Memory B cell (primary cell): Measurements from ENCODE around the gene NUP210L.
A peak's percentile ranks its signal among the peaks of the same experiment; 100 is the strongest.

Experiments
- ATAC-seq: fragments of 150-1000 bp; cut with Tn5 transposase; 2 replicates; pipeline ENCODE4 v1.10.0; 2021; ENCODE audit warnings: low read depth, mild to moderate bottlenecking, moderate library complexity
- DNase-seq, 2 donors: peaks; one replicate each; pipeline ENCODE4 v3.0.0; 2022; ENCODE audit warnings: low spot score in 2 of 2
- H3K27ac Mint-ChIP-seq: one replicate; pipeline ENCODE4 v1.8.0; 2022; ENCODE audit warnings: mild to moderate bottlenecking, moderate library complexity, mixed read lengths
- H3K27me3 Mint-ChIP-seq: one replicate; pipeline ENCODE4 v1.8.0; 2022; ENCODE audit warnings: mixed read lengths
- H3K36me3 Mint-ChIP-seq: one replicate; pipeline ENCODE4 v1.8.0; 2022; ENCODE audit warnings: mild to moderate bottlenecking, mixed read lengths
- H3K4me1 Mint-ChIP-seq: one replicate; pipeline ENCODE4 v1.8.0; 2022; ENCODE audit warnings: mixed read lengths
- H3K4me3 Mint-ChIP-seq: one replicate; pipeline ENCODE4 v1.8.0; 2022; ENCODE audit warnings: mild to moderate bottlenecking, moderate library complexity, mixed read lengths
- H3K9me3 Mint-ChIP-seq: one replicate; pipeline ENCODE4 v1.8.0; 2022; ENCODE audit warnings: mixed read lengths

NUP210L gene

DNA sequence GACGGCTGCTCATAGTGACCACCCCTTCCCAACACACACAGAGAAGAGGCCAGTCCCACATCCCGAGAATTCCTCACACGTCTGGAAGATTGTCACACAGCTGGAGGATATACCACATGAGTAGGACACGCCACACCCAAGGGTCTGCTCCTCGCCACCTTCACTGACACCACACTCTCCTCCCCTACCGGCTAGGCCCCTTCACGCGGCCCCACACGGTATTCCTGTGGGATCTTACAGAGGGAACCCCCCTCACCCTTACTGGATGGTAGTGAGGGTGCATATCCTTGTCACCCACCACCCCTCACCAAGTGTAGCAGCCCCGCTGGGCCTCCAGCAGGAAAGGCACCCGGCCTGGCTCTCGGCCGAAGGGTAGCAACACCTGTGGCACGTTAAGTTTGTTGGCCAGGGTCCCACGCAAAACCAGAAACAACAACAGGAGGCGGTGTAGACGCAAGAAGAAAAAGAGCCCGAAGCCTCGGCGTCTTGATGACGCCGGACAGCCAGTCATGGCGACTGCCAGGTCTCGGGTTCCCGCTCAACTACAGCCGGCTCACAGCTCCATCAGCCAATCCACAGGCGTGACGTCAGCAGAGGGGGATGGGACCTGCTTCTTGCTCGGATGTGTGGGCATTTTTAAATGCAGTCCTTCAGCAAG is at the start of gene NUP210L:
NUP210L (minus strand) TSS at position 540 of the 658 bp plus-strand sequence.
- no peak for ATAC-seq
- no peak for DNase-seq
- no peak within 1 kb of the TSS for H3K4me3 Mint-ChIP-seq
- H3K27ac Mint-ChIP-seq: peak within 1 kb of the TSS; percentile 83
- H3K4me1 Mint-ChIP-seq: peaks cover 24% of the 10 kb centered on the region
- H3K27me3 Mint-ChIP-seq: no peaks in the 10 kb centered on the region
- H3K36me3 Mint-ChIP-seq: peaks cover 20% of the 10 kb centered on the region
- H3K9me3 Mint-ChIP-seq: no peaks in the 10 kb centered on the region

DNA sequence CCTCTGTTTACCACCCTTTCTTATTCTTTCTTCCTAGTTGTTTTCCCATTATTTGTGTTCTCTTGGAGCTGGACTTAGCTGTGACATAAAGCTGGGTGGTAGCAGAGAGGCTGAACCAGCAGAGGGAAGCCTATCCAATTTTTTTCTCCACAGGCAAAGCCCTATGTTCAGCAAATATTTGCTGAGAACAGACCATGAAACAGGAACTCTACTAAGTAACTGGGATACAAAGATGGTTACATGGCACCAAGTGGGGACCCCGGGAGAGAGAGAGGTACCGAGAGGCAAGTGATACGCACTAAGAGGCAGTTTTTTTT is 44.6 kb upstream of the NUP210L start:
- DNase-seq: no peak
- no peaks in the 10 kb centered on the region for H3K9me3 Mint-ChIP-seq
- H3K4me1 Mint-ChIP-seq: no peaks in the 10 kb centered on the region
- H3K27ac Mint-ChIP-seq: no peak overlapping the region
- no peak overlapping the region for H3K4me3 Mint-ChIP-seq
- H3K27me3 Mint-ChIP-seq: peaks cover 2% of the 10 kb centered on the region
- no peak for ATAC-seq
- H3K36me3 Mint-ChIP-seq: no peaks in the 10 kb centered on the region

DNA sequence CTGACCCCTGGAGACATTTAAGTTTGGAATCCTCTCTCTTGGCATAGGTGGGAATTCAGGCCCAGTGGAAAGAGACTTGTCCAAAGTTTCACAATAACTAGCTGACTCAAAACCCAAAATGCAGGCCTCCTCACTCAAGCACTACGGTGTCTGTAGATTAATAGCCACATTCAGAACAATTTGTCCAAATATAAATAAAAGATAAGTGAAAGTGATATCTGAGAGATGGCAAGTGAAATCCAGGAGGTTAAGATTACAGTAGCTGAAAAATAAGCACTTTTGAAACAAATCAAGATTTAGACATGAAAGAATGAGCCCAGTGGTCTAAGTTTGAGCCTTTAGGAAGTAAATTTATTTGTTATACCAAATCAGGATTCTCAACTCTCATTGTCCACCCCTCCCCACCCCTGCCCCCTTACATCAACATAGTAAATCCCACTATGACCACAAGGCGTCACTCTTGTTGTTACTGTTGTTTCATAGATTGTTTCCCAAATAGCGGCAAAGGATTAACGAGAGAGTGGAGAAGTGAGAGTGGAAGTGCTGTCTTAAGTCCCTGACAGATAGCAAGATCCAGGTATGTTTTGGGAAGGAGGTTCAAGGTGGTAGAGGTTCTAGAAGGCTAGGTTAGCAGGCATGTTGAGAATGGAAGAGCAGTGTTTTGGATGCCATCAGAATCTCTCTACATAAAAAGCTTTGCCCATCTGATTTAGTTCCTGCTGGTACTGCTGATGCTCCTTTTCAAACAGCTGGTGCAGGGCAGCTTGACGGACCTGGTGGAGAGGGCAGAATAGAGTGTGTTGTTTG is 44.1 kb upstream of the NUP210L start:
- Mint-ChIP-seq H3K36me3 (no peaks in the 10 kb centered on the region), H3K9me3 (no peaks in the 10 kb centered on the region), H3K27me3 (peaks cover 5% of the 10 kb centered on the region), H3K4me3 (no peak overlapping the region), H3K4me1 (no peaks in the 10 kb centered on the region), H3K27ac (no peak overlapping the region)
- ATAC-seq (peak; percentile 84), DNase-seq (peak; percentile 26 to 47)

DNA sequence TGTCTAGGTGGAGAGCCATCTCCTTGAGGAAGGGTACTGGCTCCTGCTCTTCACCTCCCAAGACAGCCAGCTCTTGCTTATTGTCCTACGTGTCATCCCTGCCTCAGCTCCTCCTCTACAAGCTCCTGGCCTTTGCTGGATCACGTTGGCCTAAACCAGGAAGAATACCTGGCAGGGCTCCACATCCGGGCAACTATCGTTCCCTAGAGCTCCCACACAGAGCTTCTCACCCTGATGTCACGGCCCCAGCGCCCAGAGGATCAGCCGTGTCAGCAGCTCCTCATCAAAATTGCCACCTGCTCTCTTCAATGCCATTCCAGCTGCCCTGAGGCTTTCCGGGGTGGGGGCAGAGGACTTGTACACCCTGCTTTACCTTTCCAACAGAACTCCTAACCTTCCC is 38.9 kb upstream of the NUP210L start:
- H3K4me3 Mint-ChIP-seq: no peak overlapping the region
- no peaks in the 10 kb centered on the region for H3K4me1 Mint-ChIP-seq
- peaks cover 20% of the 10 kb centered on the region for H3K27me3 Mint-ChIP-seq
- no peaks in the 10 kb centered on the region for H3K36me3 Mint-ChIP-seq
- ATAC-seq: no peak
- H3K9me3 Mint-ChIP-seq: no peaks in the 10 kb centered on the region
- H3K27ac Mint-ChIP-seq: peak overlapping the region; percentile 14
- DNase-seq: no peak

DNA sequence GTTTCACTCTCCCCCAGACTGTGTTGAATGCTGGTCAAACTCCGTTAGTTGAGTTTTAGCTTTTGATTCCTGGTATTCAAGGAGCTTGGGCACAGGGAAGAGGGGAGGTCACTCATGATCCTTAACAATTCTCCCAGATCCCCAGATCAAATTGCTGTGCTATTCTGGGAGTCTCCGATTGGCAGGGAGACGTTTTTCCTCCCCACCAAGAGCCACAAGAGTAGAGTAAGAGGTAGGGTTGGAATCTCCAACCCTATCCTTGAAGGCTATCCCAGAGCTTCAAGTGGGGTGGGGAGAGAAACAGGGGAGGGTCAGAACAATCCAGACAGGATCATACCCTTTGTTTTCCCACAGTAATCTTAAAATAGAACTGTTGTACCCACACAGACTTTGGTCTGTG is 37.6 kb upstream of the NUP210L start:
- Mint-ChIP-seq H3K4me3 (no peak overlapping the region), H3K27ac (no peak overlapping the region), H3K36me3 (no peaks in the 10 kb centered on the region), H3K27me3 (peaks cover 24% of the 10 kb centered on the region), H3K4me1 (no peaks in the 10 kb centered on the region), H3K9me3 (no peaks in the 10 kb centered on the region)
- DNase-seq (no peak), ATAC-seq (no peak)

DNA sequence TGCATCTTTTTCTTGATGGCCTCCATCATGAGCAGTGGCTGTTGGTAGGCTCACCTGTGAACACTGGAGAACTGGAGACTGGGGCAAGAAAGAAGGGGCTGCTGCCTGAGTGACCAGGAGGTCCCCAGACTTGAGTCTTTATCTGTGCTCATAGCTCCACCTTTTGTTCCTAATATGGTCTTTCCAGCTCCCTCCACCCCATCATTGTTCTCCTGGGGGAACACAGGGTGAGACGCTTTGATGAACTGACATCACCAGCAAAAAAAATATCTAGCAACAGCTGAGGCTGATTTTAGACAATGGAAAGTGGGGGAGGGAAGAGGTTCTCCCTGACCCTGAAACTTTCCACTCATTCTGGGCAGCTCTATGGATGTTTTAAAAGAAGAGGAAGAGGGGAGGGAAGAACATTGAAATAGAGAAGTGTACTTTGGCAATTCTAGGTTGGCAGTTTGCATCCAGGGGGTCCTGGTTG is 37.2 kb upstream of the NUP210L start, which contains the start of gene TPM3:
TPM3 (minus strand) TSS at position 111 of the 472 bp plus-strand sequence; CDS start at position 29, 82 bp downstream.
- no peaks in the 10 kb centered on the region for H3K36me3 Mint-ChIP-seq
- ATAC-seq (no peak), DNase-seq (no peak)
- no peak within 1 kb of the TSS for H3K4me3 Mint-ChIP-seq
- no peak within 1 kb of the TSS for H3K27ac Mint-ChIP-seq
- H3K27me3 Mint-ChIP-seq: peaks cover 24% of the 10 kb centered on the region
- H3K9me3 Mint-ChIP-seq: no peaks in the 10 kb centered on the region
- H3K4me1 Mint-ChIP-seq: no peaks in the 10 kb centered on the region

DNA sequence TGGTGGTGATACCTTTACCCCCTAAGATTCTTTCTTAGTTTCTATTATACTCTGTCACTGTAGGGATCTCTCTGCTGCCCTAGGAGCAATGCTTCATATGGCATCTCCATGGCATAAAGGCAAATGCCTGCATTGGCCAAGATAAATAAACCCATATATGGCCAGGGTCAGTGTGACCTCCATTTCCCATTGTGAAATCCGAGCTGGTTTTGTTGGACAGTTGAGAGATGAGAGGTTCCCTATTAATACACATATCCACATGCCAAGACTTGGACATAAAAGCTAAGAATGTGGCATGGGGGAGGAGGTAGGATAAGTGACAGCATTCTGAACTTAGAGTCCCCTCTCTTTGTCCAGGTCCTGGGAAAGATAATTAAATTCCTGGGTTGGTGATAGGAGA is 35.7 kb upstream of the NUP210L start:
- Mint-ChIP-seq H3K27me3 (peaks cover 24% of the 10 kb centered on the region), H3K4me3 (no peak overlapping the region), H3K27ac (no peak overlapping the region), H3K9me3 (no peaks in the 10 kb centered on the region), H3K4me1 (no peaks in the 10 kb centered on the region), H3K36me3 (no peaks in the 10 kb centered on the region)
- ATAC-seq (no peak), DNase-seq (no peak)

DNA sequence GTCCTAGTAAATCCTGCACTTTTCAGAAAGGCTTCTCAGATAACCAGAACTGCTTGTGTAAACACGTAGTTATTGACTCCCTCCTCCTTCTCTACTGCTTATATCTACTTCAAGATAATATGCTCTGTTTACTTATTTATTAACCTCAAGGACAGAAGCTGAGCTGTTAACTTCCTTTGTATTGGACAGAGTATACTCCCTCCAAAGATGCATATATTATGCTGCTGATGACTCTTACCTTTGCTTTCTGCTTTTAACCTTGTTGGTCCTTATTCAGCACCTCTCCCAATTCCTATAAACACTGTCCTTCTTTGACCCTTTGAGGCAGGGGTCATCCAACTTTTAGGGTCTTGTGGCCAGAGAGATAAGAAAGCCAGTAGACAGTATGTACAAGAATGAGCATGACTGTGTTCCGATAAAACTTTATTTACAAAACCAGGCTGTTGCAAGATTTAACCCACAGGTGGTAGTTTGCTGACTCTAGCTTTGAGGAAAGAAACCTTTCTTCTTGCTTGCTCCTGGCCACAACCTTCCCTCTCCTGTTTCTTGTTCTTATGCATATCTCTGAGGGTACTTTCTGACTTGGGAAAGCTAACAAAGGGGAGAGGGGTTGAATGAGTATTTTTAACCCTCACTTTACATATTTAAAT is 32.1 kb upstream of the NUP210L start:
- H3K9me3 Mint-ChIP-seq: no peaks in the 10 kb centered on the region
- DNase-seq: no peak
- peaks cover 8% of the 10 kb centered on the region for H3K27me3 Mint-ChIP-seq
- H3K36me3 Mint-ChIP-seq: peaks cover 3% of the 10 kb centered on the region
- no peak overlapping the region for H3K4me3 Mint-ChIP-seq
- peaks cover 6% of the 10 kb centered on the region for H3K4me1 Mint-ChIP-seq
- ATAC-seq: no peak
- no peak overlapping the region for H3K27ac Mint-ChIP-seq

DNA sequence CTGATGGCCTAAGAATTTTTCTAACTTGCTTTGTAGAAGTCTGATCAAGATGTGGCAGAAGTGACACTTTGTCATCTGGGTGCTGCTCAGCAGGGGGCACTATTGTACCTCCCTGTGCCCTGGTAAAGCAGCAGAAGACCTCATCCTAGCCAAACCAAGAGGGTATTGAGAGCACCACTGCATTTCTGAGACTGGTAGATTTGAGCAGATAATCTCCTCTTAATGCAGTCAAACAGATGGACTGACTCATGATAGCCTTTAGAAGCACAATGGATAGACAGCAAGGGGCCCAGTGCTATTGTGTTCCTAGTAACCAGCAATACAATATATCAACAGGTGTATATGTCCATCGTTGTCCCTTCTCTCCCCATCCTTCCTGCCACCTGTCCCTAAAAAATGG is 31.3 kb upstream of the NUP210L start:
- Mint-ChIP-seq H3K27me3 (peaks cover 5% of the 10 kb centered on the region), H3K4me1 (peaks cover 13% of the 10 kb centered on the region), H3K36me3 (peaks cover 3% of the 10 kb centered on the region), H3K9me3 (no peaks in the 10 kb centered on the region), H3K4me3 (no peak overlapping the region), H3K27ac (no peak overlapping the region)
- DNase-seq (peak; percentile 27 to 29), ATAC-seq (no peak)

DNA sequence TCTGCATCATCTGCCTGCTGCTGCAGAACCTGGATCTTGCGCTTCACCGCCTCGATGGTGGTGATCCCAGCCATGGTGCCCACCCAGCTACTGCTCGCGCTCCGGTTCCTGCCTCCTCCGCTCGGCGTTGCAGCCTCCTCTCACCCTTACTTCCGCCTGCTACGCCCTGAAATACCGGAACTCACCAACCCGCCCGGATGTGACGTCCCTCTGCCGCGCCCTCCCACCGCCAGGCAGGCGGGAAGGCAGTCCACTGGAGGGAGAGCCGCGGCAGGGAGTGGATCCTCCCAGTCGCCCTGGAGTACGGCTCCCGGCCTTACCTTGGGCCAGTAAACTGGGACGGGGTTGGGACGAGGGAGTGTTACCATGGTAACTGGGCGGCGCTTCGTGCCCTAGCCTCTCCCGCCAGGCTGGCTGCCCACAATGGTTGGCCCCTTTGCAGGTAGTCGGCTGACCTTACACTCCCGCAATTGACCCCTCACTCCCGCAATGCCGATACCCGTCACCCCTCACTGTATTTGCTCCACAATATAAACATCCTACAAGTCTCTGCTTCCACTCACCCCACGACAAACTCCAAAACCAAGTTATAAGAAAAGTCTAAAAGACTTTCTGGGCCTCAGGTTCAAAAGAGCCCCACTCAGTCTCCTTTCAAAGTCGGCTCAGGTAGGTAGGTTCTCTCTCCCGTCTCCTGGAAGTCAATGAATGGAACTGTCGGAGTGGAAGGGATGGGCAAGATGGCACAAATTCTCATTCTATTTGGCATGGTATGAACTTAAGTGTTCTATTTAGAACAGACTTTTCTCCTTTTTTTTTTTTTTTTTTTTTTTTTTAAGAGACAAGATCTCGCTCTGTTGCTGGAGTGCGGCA is 28.4 kb upstream of the NUP210L start:
- Mint-ChIP-seq H3K4me1 (peaks cover 32% of the 10 kb centered on the region), H3K27me3 (peaks cover 3% of the 10 kb centered on the region), H3K4me3 (peak overlapping the region; percentile 100), H3K27ac (peak overlapping the region; percentile 94), H3K36me3 (peaks cover 3% of the 10 kb centered on the region), H3K9me3 (no peaks in the 10 kb centered on the region)
- DNase-seq (peak; percentile 87 to 93), ATAC-seq (peak; percentile 79)

DNA sequence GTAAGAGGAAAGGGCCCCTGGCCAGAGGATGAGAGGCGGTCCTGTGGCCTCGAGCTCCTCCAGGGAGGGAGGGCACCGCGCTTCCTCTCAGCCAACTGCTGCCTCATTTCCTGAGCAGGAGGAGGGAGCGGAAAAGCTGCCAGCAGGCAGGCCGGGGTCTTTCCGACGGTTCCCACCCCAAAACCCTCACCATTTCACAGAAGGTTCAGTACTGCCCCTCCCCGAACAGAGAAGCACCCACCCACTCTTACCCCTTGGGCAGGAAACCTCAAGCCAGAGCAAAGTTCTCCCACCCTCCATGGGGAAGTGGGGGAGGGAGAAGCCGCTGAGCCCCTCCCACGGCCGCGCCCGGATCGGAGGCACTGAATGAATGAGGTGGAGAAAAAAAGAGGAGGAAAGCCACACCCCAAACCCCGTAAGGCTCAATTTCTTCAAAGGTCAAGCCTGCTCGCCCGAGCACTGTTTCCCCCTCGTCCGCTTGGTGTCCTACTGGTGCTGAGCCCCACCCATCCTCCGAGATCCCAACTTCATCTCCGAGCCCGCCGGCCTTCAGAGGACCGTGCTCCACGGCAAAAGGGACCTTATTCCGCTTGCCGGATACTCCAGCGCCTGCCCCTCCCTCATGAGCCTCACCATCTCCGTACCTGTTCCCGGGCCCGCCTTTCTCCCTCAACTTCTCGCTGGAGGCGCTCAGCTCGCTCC is 27.6 kb upstream of the NUP210L start:
- Mint-ChIP-seq H3K36me3 (peaks cover 8% of the 10 kb centered on the region), H3K4me3 (peak overlapping the region; percentile 100), H3K27ac (peak overlapping the region; percentile 94), H3K9me3 (no peaks in the 10 kb centered on the region), H3K27me3 (no peaks in the 10 kb centered on the region), H3K4me1 (peaks cover 40% of the 10 kb centered on the region)
- DNase-seq (peak in 1 of 2 donors; percentile 37), ATAC-seq (peak; percentile 10)

DNA sequence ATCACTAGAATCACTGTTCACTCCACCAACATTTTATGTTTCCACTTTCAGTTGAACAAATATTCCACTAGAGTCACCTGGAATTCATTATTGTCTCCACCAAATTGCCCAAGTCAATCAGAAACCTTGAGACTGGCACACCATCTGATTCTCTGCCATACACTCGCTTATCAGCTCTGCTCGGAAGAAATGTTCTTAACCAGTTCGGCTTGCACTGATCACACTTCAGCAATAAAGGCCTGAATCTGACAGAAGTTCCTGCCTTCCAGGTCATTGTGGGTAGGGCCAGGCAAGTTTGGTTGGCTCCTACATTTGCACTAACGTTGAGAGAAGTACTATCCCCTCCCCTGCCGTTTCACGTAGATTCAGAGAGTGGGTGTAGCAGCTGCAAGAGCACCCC is 27.1 kb upstream of the NUP210L start:
- H3K27me3 Mint-ChIP-seq: no peaks in the 10 kb centered on the region
- H3K4me1 Mint-ChIP-seq: peaks cover 45% of the 10 kb centered on the region
- H3K27ac Mint-ChIP-seq: peak overlapping the region; percentile 94
- H3K4me3 Mint-ChIP-seq: peak overlapping the region; percentile 100
- H3K9me3 Mint-ChIP-seq: no peaks in the 10 kb centered on the region
- H3K36me3 Mint-ChIP-seq: peaks cover 14% of the 10 kb centered on the region
- ATAC-seq (peak; percentile 29), DNase-seq (peak in 1 of 2 donors; percentile 23)
